ENCODE data around the gene LRRFIP1.

LRRFIP1 gene

DNA sequence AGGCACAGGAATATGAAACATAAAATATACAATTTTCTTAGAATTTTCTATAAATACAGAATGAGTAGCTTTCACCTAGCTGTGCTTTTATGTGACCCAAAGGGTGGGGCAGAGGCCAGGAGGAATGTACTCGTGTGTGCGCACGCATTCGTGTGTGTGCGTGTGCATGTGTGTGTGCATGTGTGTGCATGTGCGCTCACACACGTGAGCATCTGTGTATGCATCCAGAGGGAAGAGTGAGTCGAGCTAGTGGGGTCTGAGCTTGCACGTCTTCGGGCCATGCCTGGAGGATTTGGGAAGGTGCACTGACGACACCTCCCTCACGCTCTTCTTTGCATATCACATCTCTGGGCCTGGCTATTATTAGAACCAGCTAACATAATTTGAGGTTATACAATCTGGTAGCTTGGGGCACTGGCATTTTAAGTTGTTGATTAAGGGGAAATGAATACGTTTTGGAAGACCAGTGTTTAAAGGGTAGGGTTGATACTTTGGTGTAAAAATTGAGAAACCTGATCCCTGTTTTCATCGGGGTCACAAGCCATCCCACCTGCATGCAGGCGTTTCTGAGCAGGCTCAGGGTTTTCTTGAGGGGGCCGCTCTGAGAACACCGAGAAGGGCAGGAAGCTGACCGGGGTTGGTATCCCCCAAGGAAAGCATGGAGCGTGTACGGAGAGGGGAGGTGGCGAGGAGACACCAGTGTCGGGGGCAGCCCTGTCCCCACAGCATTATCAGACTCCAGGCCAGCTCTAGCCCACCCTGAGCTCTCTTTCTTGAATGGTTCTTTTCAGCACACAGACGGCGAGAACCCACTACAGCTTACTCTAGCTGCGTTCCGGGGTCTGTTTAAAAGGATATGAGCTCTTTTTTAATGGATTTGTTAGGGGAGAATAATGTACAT lies 85.3 kb downstream of the LRRFIP1 start:
- H3K9me3 ChIP-seq (ENCODE audit: control insufficient read depth, low read length), result no peaks in the 10 kb centered on the region
- H3K27me3 ChIP-seq (ENCODE audit: control insufficient read depth, insufficient read depth, low read length), result no peaks in the 10 kb centered on the region
- TF ChIP-seq, protein P1, sequence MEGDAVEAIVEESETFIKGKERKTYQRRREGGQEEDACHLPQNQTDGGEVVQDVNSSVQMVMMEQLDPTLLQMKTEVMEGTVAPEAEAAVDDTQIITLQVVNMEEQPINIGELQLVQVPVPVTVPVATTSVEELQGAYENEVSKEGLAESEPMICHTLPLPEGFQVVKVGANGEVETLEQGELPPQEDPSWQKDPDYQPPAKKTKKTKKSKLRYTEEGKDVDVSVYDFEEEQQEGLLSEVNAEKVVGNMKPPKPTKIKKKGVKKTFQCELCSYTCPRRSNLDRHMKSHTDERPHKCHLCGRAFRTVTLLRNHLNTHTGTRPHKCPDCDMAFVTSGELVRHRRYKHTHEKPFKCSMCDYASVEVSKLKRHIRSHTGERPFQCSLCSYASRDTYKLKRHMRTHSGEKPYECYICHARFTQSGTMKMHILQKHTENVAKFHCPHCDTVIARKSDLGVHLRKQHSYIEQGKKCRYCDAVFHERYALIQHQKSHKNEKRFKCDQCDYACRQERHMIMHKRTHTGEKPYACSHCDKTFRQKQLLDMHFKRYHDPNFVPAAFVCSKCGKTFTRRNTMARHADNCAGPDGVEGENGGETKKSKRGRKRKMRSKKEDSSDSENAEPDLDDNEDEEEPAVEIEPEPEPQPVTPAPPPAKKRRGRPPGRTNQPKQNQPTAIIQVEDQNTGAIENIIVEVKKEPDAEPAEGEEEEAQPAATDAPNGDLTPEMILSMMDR (IDR thresholded peaks at IDR 0.05), result no peak
- peaks cover 6% of the 10 kb centered on the region for H3K4me1 ChIP-seq
- no peak overlapping the region for H3K4me2 ChIP-seq (ENCODE audit: low read length)
- H3K36me3 ChIP-seq (ENCODE audit: control insufficient read depth, insufficient read depth, low read length), result no peaks in the 10 kb centered on the region
- no peak overlapping the region for H3K4me3 ChIP-seq (ENCODE audit: low read depth, low read length)
- H3K79me2 ChIP-seq, result peaks cover 40% of the 10 kb centered on the region
- no peak overlapping the region for H2AFZ ChIP-seq
- no peak overlapping the region for H3K9ac ChIP-seq
- H3K27ac ChIP-seq, result no peak overlapping the region

DNA sequence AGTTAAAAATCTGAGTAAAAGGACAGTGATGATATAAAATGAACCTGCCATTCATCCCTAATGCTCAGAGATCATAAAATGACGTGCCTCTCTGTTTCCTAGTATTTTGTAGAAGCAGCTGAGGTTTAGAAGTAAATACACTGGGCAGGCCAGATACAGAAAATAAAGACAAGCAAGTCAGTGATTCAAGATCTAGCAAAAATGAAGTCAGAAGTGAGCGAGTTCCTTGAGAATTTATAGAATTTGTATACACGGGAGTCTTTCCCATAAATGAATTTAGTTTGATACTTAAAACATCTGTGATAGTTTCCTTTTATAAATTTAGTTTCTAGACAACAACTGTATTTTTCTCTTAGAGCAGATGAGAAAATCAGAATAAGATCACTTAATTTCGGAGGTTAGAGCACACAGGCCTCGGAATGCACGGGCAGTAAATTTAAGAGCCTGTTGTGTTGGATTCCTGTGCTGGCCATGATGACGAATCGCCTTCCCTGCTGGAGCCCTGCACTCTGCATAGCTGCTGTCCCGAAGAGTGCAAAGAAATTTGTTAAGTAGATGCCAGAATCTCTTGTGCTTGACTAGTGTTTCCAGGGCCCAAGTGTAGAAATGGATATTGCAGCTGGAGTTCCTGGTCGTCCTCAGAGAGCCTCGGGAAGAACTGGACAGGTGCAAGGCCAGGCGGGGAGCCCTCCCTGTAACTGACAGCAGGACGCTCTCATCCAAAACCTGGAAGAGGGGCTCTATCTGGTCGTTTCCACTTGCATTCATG lies 87.5 kb downstream of the LRRFIP1 start:
- H3K27ac ChIP-seq, result no peak overlapping the region
- no peaks in the 10 kb centered on the region for H3K27me3 ChIP-seq (ENCODE audit: control insufficient read depth, insufficient read depth, low read length)
- no peaks in the 10 kb centered on the region for H3K9me3 ChIP-seq (ENCODE audit: control insufficient read depth, low read length)
- no peak overlapping the region for H3K4me3 ChIP-seq (ENCODE audit: low read depth, low read length)
- H3K4me2 ChIP-seq (ENCODE audit: low read length), result no peak overlapping the region
- TF ChIP-seq, protein P1 (IDR thresholded peaks at IDR 0.05), result no peak
- H3K4me1 ChIP-seq, result no peaks in the 10 kb centered on the region
- no peak overlapping the region for H3K9ac ChIP-seq
- H2AFZ ChIP-seq, result no peak overlapping the region
- H3K79me2 ChIP-seq, result peaks cover 42% of the 10 kb centered on the region
- no peaks in the 10 kb centered on the region for H3K36me3 ChIP-seq (ENCODE audit: control insufficient read depth, insufficient read depth, low read length)

DNA sequence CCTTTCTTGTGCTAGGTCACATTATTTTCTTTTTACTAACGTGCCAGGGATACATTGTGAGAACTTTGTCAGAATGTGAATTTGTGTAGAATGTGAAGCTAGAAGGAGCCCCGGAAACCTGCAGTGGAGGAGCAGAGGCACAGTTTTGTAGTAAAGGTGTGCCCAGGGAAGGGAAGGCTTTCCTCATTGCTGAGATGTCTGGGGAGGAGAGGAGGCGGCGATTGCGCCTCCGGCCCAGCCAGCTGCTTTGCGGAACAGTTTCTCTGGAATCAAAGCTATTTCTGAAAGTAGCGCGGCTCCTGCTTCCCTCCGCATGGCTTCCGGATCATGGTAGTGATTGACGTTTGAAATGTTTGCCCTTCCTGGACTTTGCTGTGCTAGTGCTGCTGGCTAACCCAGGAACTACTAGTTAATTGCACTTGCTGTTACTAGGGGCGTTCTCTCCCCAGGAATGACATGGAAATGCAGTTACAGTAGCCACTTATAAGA lies 88.1 kb downstream of the LRRFIP1 start:
- Histone ChIP-seq H3K4me1 (no peaks in the 10 kb centered on the region), H3K9ac (no peak overlapping the region), H3K79me2 (peaks cover 47% of the 10 kb centered on the region), H3K27me3 (ENCODE audit: control insufficient read depth, insufficient read depth, low read length) (no peaks in the 10 kb centered on the region), H2AFZ (no peak overlapping the region), H3K4me3 (ENCODE audit: low read depth, low read length) (no peak overlapping the region), H3K27ac (no peak overlapping the region), H3K36me3 (ENCODE audit: control insufficient read depth, insufficient read depth, low read length) (no peaks in the 10 kb centered on the region), H3K4me2 (ENCODE audit: low read length) (no peak overlapping the region), H3K9me3 (ENCODE audit: control insufficient read depth, low read length) (no peaks in the 10 kb centered on the region)
- TF ChIP-seq, protein P1 (IDR thresholded peaks at IDR 0.05), result no peak

DNA sequence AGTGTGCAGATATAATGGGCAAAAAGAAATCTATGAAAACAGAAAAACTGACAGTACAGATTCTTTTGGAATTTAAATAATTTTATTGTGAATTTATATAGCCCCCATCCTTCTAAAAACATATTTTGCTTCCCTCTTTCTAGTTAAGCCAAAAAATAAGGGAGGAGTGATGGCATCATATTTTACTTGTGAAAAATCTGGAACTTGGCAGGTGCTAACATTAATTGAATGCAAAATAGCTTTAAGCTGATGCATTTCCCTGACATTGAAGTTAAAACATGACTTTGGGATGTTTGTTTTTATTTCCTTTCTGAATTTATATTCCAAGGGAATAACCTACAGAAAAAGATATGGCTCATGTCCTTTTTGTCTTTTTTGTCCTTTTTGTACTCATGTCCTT lies 88.6 kb downstream of the LRRFIP1 start:
- Histone ChIP-seq H3K9ac (no peak overlapping the region), H3K27ac (no peak overlapping the region), H3K27me3 (ENCODE audit: control insufficient read depth, insufficient read depth, low read length) (no peaks in the 10 kb centered on the region), H3K4me1 (no peaks in the 10 kb centered on the region), H3K4me3 (ENCODE audit: low read depth, low read length) (no peak overlapping the region), H3K9me3 (ENCODE audit: control insufficient read depth, low read length) (no peaks in the 10 kb centered on the region), H3K4me2 (ENCODE audit: low read length) (no peak overlapping the region), H2AFZ (no peak overlapping the region), H3K36me3 (ENCODE audit: control insufficient read depth, insufficient read depth, low read length) (no peaks in the 10 kb centered on the region), H3K79me2 (peaks cover 49% of the 10 kb centered on the region)
- TF ChIP-seq, protein P1 (IDR thresholded peaks at IDR 0.05), result no peak

Data from parathyroid adenoma (tissue), 2 donors.